Tibial artery (tissue), 4 donors: ENCODE results near the gene OLFML1.

Experiments
- DNase-seq, 2 donors: peaks; one replicate each; pipeline ENCODE4 v3.0.0-alpha.2; 2019
- H3K27ac ChIP-seq, 2 donors: fragments of 200-600 bp; sonication (generic) in 1 of 2; 1 replicate in 1 of 2; 2 replicates in 1 of 2; pipeline ENCODE4 v1.5.1; 2018 to 2019; ENCODE audit warnings: mild to moderate bottlenecking in 1 of 2
- H3K27me3 ChIP-seq, 2 donors: fragments of 200-600 bp; sonication (generic) in 1 of 2; one replicate each; pipeline versions ENCODE4 v1.5.1 to v1.6.0; 2016 to 2019
- H3K36me3 ChIP-seq, 3 donors: fragments of 200-600 bp; sonication (generic) in 2 of 3; one replicate each; pipeline ENCODE4 v1.5.1; 2016 to 2019; ENCODE audit warnings: mild to moderate bottlenecking in 2 of 3
- H3K4me1 ChIP-seq, 4 donors: fragments of 200-600 bp; sonication (generic) in 2 of 4; 1 replicate in 3 of 4; 2 replicates in 1 of 4; pipeline ENCODE4 v1.5.1; 2016 to 2019
- H3K4me3 ChIP-seq, 2 donors: fragments of 200-600 bp; sonication (generic) in 1 of 2; 1 replicate in 1 of 2; 2 replicates in 1 of 2; pipeline ENCODE4 v1.5.1; 2018 to 2019; ENCODE audit warnings: mild to moderate bottlenecking in 2 of 2
- H3K9me3 ChIP-seq, 3 donors: fragments of 200-600 bp; sonication (generic) in 1 of 3; one replicate each; pipeline ENCODE4 v1.5.1; 2016 to 2019
- intact Hi-C: fragments of 100-400 bp; cut with DNase I; formaldehyde crosslinking; loops from one replicate; pipeline ENCODE4 v1.15.0; 2023; ENCODE audit warnings: low total_unique reads
- TF ChIP-seq, protein P1 (sequence below), 2 experiments: fragments of 200-600 bp in 1 of 2; fragments of 450-650 bp in 1 of 2; IDR thresholded peaks; one replicate each; pipeline ENCODE4 v1.5.1; 2017 to 2019; ENCODE audit warnings: antibody characterized with exemption in 2 of 2, mild to moderate bottlenecking in 1 of 2, moderate library complexity in 1 of 2

Gene OLFML1

DNA sequence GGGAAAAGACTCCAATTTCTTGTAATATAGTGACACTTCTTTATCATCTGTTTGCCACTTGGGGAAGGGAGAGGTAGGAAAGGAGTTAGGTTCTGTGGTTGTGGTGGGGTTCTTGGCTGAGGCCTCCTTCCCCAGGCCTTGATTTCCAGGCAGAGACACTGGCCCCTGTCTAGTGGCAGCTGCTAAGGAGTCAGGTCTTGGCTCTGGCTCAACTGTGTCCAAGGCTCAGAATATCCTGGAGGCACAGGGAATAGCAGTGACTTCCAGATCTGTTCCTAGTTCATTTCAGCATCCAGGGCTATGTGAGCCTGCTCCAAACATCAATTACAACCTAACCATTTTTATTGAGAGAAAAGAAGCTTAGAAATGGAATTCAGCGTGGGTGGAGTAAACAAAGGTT, 58.0 kb downstream of the OLFML1 start:
- no peaks in the 10 kb centered on the region for H3K27me3 ChIP-seq
- H3K4me1 ChIP-seq = peaks cover 0 to 3% (median 0%) of the 10 kb centered on the region in 4 donors
- H3K9me3 ChIP-seq = no peaks in the 10 kb centered on the region
- H3K36me3 ChIP-seq = no peaks in the 10 kb centered on the region
- DNase-seq = no peak
- TF ChIP-seq, protein P1, sequence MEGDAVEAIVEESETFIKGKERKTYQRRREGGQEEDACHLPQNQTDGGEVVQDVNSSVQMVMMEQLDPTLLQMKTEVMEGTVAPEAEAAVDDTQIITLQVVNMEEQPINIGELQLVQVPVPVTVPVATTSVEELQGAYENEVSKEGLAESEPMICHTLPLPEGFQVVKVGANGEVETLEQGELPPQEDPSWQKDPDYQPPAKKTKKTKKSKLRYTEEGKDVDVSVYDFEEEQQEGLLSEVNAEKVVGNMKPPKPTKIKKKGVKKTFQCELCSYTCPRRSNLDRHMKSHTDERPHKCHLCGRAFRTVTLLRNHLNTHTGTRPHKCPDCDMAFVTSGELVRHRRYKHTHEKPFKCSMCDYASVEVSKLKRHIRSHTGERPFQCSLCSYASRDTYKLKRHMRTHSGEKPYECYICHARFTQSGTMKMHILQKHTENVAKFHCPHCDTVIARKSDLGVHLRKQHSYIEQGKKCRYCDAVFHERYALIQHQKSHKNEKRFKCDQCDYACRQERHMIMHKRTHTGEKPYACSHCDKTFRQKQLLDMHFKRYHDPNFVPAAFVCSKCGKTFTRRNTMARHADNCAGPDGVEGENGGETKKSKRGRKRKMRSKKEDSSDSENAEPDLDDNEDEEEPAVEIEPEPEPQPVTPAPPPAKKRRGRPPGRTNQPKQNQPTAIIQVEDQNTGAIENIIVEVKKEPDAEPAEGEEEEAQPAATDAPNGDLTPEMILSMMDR (IDR thresholded peaks at IDR 0.05) = no peak
- intact Hi-C loops = no loop called here
- H3K4me3 ChIP-seq = no peak overlapping the region
- H3K27ac ChIP-seq = no peak overlapping the region

DNA sequence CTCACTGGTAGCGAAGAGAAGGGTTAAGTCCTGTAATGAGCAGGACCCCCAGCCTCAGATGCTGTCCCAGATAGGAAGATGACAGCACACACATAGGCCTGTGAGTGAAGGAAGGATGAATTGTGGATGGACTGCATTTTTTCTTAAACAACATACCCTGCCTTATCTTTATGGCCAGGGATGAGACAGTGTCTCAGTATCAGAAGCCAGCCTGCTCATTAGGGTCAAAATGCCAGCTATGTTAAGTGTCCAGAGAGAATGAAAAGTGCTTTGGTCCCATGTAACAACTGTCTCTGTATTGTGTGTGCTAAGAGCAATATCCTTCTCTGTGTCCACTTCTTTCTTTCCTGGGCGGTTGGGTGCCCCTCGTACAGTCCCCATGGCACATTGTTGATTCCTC, 58.7 kb downstream of the OLFML1 start:
- intact Hi-C loops = no loop called here
- H3K9me3 ChIP-seq = no peaks in the 10 kb centered on the region
- H3K36me3 ChIP-seq = no peaks in the 10 kb centered on the region
- TF ChIP-seq, protein P1 (IDR thresholded peaks at IDR 0.05) = no peak
- H3K27ac ChIP-seq = no peak overlapping the region
- H3K27me3 ChIP-seq = no peaks in the 10 kb centered on the region
- no peak overlapping the region for H3K4me3 ChIP-seq
- no peaks in the 10 kb centered on the region for H3K4me1 ChIP-seq
- no peak for DNase-seq

DNA sequence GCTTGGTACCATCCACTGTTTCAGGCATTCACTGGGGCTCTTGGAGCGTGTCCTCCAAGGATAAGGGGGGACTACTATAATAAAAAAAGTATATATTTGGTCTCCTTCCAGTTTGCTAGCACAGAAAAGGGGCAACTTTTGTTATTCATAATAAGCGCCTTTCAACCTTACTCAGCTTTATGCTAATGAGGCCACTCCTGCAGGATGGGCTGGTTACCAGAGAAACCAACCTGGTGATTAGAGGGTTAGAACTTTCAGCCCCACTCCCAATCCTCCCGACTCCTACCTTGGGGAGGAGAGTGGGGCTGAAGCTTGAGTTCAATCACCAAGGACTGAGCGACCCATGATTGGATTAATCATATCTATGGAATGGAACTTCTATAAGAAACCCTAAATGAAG, 60.3 kb downstream of the OLFML1 start:
- H3K4me3 ChIP-seq = no peak overlapping the region
- no peaks in the 10 kb centered on the region for H3K4me1 ChIP-seq
- no peaks in the 10 kb centered on the region for H3K36me3 ChIP-seq
- TF ChIP-seq, protein P1 (IDR thresholded peaks at IDR 0.05) = no peak
- intact Hi-C loops = no loop called here
- no peak for DNase-seq
- H3K27me3 ChIP-seq = no peaks in the 10 kb centered on the region
- H3K27ac ChIP-seq = no peak overlapping the region
- no peaks in the 10 kb centered on the region for H3K9me3 ChIP-seq

DNA sequence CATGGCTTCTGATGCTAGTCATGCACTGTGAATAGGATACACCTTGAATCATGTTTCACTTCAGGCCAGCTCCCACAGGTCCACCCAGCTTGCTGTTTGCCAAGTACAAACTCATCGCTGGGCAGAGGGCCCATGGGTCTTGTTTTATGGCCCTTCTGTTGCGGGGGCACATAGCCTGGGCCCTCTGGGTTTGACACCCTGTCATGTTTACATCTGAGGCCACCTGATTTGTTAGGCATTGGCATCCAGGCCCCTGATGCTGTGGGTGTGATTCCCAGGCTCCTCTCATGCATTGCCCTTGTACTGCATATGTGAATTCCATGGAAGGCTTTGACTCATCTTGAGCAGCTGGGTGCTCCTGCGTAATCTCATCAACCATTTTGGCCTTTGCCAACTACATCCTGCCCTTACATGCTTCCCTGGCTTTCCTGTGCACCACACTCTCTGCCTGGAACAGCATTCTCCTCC, 61.1 kb downstream of the OLFML1 start:
- Histone ChIP-seq H3K4me1 (no peaks in the 10 kb centered on the region), H3K4me3 (no peak overlapping the region), H3K27me3 (no peaks in the 10 kb centered on the region), H3K36me3 (no peaks in the 10 kb centered on the region), H3K9me3 (no peaks in the 10 kb centered on the region), H3K27ac (no peak overlapping the region)
- DNase-seq = no peak
- TF ChIP-seq, protein P1 (IDR thresholded peaks at IDR 0.05) = no peak
- intact Hi-C loops = no loop called here

DNA sequence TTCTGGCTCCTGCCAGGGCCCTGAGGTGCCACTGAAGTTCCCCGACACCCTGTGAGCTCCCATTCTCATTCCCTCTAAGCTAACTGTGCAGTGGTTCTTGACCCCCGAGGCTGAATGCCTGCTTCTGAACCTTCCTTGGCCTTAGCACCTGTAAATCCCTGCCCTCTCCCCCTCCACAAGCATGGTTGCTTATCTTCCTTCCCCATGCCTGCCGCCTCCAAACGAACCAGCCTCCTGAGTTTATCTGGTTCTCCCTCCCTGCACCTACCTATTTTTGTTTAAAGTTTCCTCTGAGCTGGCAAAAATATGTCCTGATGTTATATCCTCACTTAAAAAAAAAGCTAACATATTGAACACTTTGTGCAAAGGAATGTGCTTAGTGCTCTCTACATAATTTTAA, 62.4 kb downstream of the OLFML1 start:
- Histone ChIP-seq H3K9me3 (no peaks in the 10 kb centered on the region), H3K27ac (no peak overlapping the region)
- intact Hi-C loops = no loop called here

More for the DNA sequence above, 62.4 kb downstream of the OLFML1 start:
- Histone ChIP-seq H3K36me3 (no peaks in the 10 kb centered on the region), H3K27me3 (no peaks in the 10 kb centered on the region), H3K4me3 (no peak overlapping the region), H3K4me1 (no peaks in the 10 kb centered on the region)
- no peak for DNase-seq
- TF ChIP-seq, protein P1 (IDR thresholded peaks at IDR 0.05) = no peak
